Mucosa of rectum (tissue), 2 donors: ENCODE results near the gene CCN2.

Experiments used
- H3K27ac ChIP-seq, 2 donors: one replicate each; pipeline ENCODE4 v1.7.0; 2013; ENCODE audit warnings: inconsistent platforms in 2 of 2, low read depth in 2 of 2, low read length in 2 of 2
- H3K27me3 ChIP-seq, 2 donors: one replicate each; pipeline ENCODE4 v1.7.0; 2013; ENCODE audit warnings: low read length in 2 of 2; ENCODE audit not compliant: control insufficient read depth in 2 of 2, insufficient read depth in 2 of 2
- H3K36me3 ChIP-seq, 2 donors: one replicate each; pipeline ENCODE4 v1.7.0; 2013; ENCODE audit warnings: low read length in 2 of 2; ENCODE audit not compliant: control insufficient read depth in 2 of 2, insufficient read depth in 2 of 2
- H3K4me1 ChIP-seq, 2 donors: one replicate each; pipeline ENCODE4 v1.7.0; 2013; ENCODE audit warnings: low read length in 2 of 2, mild to moderate bottlenecking in 1 of 2; ENCODE audit not compliant: control insufficient read depth in 2 of 2, insufficient read depth in 2 of 2
- H3K4me3 ChIP-seq, 2 donors: one replicate each; pipeline ENCODE4 v1.7.0; 2013; ENCODE audit warnings: low read length in 2 of 2
- H3K9ac ChIP-seq, 2 donors: one replicate each; pipeline ENCODE4 v1.7.0; 2013; ENCODE audit warnings: low read length in 2 of 2, low read depth in 1 of 2, mild to moderate bottlenecking in 1 of 2
- H3K9me3 ChIP-seq, 2 donors: one replicate each; pipeline ENCODE4 v1.7.0; 2013; ENCODE audit warnings: low read length in 2 of 2; ENCODE audit not compliant: control insufficient read depth in 2 of 2
- donor health status: healthy.
- donor health status: Normal muscosa, but diverticular disease.

Gene CCN2

GRCh38 chr6:131954059-131954774 lies 3.0 kb upstream of the CCN2 start:
- Histone ChIP-seq H3K4me1 (peaks cover 12 to 63% of the 10 kb centered on the region in 2 donors), H3K4me3 (peak overlapping the region in 1 of 2 donors; percentile 51), H3K9me3 (no peaks in the 10 kb centered on the region), H3K27ac (peak overlapping the region; percentile 19 to 84), H3K27me3 (no peaks in the 10 kb centered on the region), H3K36me3 (no peaks in the 10 kb centered on the region), H3K9ac (peak overlapping the region in 1 of 2 donors; percentile 14)

GRCh38 chr6:131952886-131953509 lies 1.8 kb upstream of the CCN2 start:
- H3K36me3 ChIP-seq: peaks cover 0 to 5% of the 10 kb centered on the region in 2 donors
- H3K27ac ChIP-seq: peak overlapping the region in 1 of 2 donors; percentile 94
- peaks cover 10 to 52% of the 10 kb centered on the region in 2 donors for H3K4me1 ChIP-seq
- no peak overlapping the region for H3K9ac ChIP-seq
- H3K27me3 ChIP-seq: no peaks in the 10 kb centered on the region
- H3K4me3 ChIP-seq: no peak overlapping the region
- no peaks in the 10 kb centered on the region for H3K9me3 ChIP-seq

- Histone ChIP-seq H3K4me3 (peak overlapping the region; percentile 78 to 93), H3K36me3 (peaks cover 0 to 7% of the 10 kb centered on the region in 2 donors), H3K9ac (peak overlapping the region in 1 of 2 donors; percentile 90), H3K4me1 (peaks cover 10 to 46% of the 10 kb centered on the region in 2 donors), H3K9me3 (no peaks in the 10 kb centered on the region), H3K27me3 (no peaks in the 10 kb centered on the region), H3K27ac (peak overlapping the region; percentile 90 to 94)
Measured at GRCh38 chr6:131951576-131952230, 531 bp upstream of the CCN2 start.

- peak overlapping the region; percentile 90 to 94 for H3K27ac ChIP-seq
- H3K4me1 ChIP-seq: peaks cover 6 to 37% of the 10 kb centered on the region in 2 donors
- H3K27me3 ChIP-seq: no peaks in the 10 kb centered on the region
Measured at GRCh38 chr6:131949909-131950766, 1.0 kb downstream of the CCN2 start.

GRCh38 chr6:131949620-131949908 lies 1.6 kb downstream of the CCN2 start:
- H3K9ac ChIP-seq: peak overlapping the region; percentile 29 to 90
- peaks cover 4 to 32% of the 10 kb centered on the region in 2 donors for H3K4me1 ChIP-seq
- peaks cover 0 to 7% of the 10 kb centered on the region in 2 donors for H3K36me3 ChIP-seq
- H3K9me3 ChIP-seq: no peaks in the 10 kb centered on the region
- peak overlapping the region; percentile 78 to 93 for H3K4me3 ChIP-seq
- H3K27me3 ChIP-seq: no peaks in the 10 kb centered on the region
- peak overlapping the region; percentile 90 to 94 for H3K27ac ChIP-seq

More at GRCh38 chr6:131949909-131950766, 1.0 kb downstream of the CCN2 start:
- Histone ChIP-seq H3K36me3 (peaks cover 0 to 7% of the 10 kb centered on the region in 2 donors), H3K4me3 (peak overlapping the region; percentile 78 to 93), H3K9me3 (no peaks in the 10 kb centered on the region), H3K9ac (peak overlapping the region; percentile 29 to 90)

GRCh38 chr6:131948692-131949619 lies 2.2 kb downstream of the CCN2 start:
- Histone ChIP-seq H3K36me3 (peaks cover 0 to 7% of the 10 kb centered on the region in 2 donors), H3K9ac (peak overlapping the region in 1 of 2 donors; percentile 90), H3K9me3 (no peaks in the 10 kb centered on the region), H3K4me1 (peaks cover 4 to 26% of the 10 kb centered on the region in 2 donors), H3K4me3 (peak overlapping the region; percentile 78 to 93), H3K27ac (peak overlapping the region; percentile 90 to 94), H3K27me3 (no peaks in the 10 kb centered on the region)

- Histone ChIP-seq H3K9me3 (no peaks in the 10 kb centered on the region), H3K4me3 (peak overlapping the region; percentile 26 to 78), H3K4me1 (peaks cover 4 to 24% of the 10 kb centered on the region in 2 donors), H3K36me3 (peaks cover 0 to 7% of the 10 kb centered on the region in 2 donors), H3K27ac (peak overlapping the region in 1 of 2 donors; percentile 94), H3K9ac (no peak overlapping the region), H3K27me3 (no peaks in the 10 kb centered on the region)
Measured at GRCh38 chr6:131947986-131948661, 3.0 kb downstream of the CCN2 start.

- Histone ChIP-seq H3K9ac (no peak overlapping the region), H3K9me3 (no peaks in the 10 kb centered on the region), H3K27me3 (no peaks in the 10 kb centered on the region), H3K36me3 (peaks cover 0 to 7% of the 10 kb centered on the region in 2 donors), H3K4me1 (peaks cover 4 to 18% of the 10 kb centered on the region in 2 donors), H3K27ac (no peak overlapping the region), H3K4me3 (no peak overlapping the region)
Measured at GRCh38 chr6:131946992-131947955, 3.9 kb downstream of the CCN2 start.
